ENCODE data around the gene CEMIP2. TPM values are rescaled to one million over a fixed set of nuclear protein-coding genes. Genes with fewer than 3 reads are reported as not detected.

The CEMIP2 gene
- total and polyA plus RNA-seq, 9 donors: 6.3 to 91.3 (median 11.0) TPM

DNA sequence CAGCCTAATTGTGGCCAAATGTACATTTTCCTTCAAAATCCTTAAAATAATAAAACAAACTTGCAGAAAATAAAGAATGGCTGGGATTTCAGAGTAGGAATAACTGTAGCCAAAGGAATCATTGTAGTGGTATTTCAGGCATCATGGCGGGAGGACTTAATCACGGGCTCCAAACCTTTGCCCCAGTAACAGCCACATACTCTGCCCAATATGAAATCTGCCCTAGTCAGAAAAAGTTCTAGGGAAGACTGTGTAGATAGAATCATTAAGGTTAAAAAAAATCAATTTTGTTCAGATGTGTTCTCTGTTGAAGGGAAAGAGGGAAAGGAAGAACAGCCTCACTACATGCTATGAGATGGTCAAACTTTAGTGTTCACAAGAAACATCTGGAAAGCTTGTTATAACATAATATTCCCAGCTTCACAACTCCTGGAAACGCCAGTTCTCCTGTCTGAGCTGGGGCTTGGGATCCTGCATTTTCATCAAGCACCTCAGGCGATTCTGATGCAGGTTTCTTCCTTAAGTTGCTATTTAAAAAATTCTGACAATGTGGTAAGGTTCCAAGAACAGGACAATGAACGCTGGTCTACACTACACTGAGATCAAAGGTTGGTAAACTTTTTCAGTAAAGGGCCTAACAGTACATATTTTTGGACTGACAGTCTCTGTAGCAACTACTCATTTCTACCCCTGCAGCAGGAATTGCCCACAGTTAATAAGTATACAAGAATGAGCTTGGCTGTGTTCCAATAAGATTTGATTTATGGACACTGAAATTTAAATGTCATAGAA, 87.9 kb downstream of the CEMIP2 start:
- Histone ChIP-seq H3K27ac (no peak overlapping the region), H3K4me1 (ENCODE audit: insufficient read depth) (no peaks in the 10 kb centered on the region), H3K27me3 (no peaks in the 10 kb centered on the region), H3K4me3 (no peak overlapping the region), H3K36me3 (no peaks in the 10 kb centered on the region), H3K9me3 (no peaks in the 10 kb centered on the region)
- intact Hi-C loops (cut with DNase I): loop anchor here in 1 of 4 donors (10.0 kb wide), 1 partner anchor 66 kb away; no protein-coding TSS in a partner anchor
- 39 to 46% (median 39%) methylated on average over 5 of the region's 5 CpGs for WGBS, 3 donors
- no peak for DNase-seq
- TF ChIP-seq EP300 (IDR thresholded peaks at IDR 0.05) (no peak), CTCF (IDR thresholded peaks at IDR 0.05) (no peak), POLR2A (IDR thresholded peaks at IDR 0.05) (no peak)

DNA sequence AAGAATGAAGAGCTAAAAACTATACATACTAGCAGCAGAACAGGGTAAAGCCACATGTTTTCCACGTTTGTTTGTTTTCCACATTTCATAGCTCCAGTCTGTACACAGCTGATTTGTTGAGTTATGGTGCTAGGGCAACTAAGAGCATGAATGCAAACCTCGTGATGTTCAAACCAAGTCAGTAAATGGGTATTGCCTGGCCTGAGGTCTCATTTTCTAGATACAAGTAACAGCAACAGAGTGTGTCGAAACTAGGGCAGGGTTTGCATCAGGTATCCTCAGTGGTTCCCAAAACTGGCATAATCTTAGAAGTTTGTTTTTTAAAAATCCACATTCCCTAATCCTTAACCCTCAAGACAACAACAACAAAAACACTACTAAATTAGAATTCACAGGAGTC, 89.3 kb downstream of the CEMIP2 start:
- no peak overlapping the region for H3K4me3 ChIP-seq
- DNase-seq: no peak
- no peaks in the 10 kb centered on the region for H3K9me3 ChIP-seq
- H3K27me3 ChIP-seq: no peaks in the 10 kb centered on the region
- TF ChIP-seq EP300 (IDR thresholded peaks at IDR 0.05): no peak
- TF ChIP-seq POLR2A (IDR thresholded peaks at IDR 0.05): no peak
- no peak for TF ChIP-seq CTCF (IDR thresholded peaks at IDR 0.05)
- WGBS, 3 donors: 46 to 63% (median 59%) methylated on average over 3 of the region's 3 CpGs
- intact Hi-C loops (cut with DNase I): no loop called here
- no peaks in the 10 kb centered on the region for H3K4me1 ChIP-seq (ENCODE audit: insufficient read depth)
- no peak overlapping the region for H3K27ac ChIP-seq
- no peaks in the 10 kb centered on the region for H3K36me3 ChIP-seq

DNA sequence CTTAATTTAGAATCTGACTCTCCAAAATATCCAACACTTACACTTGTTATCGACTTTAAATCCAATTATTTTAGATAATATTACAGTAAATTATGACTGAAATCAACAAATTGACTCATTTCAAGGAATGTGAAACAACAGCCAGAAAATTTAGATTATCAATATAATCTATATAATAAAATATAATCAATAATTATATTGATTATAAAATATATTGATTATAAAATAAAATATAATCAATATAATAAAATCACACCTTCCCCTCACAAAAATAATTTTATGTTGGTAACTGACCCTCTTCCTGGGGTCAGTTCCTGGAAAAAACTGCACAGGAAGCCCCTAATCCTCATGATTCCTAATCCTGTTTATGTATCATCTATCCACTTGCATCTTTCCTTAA, 91.1 kb downstream of the CEMIP2 start:
- no peaks in the 10 kb centered on the region for H3K9me3 ChIP-seq
- H3K27me3 ChIP-seq: no peaks in the 10 kb centered on the region
- intact Hi-C loops (cut with DNase I): no loop called here
- TF ChIP-seq EP300 (IDR thresholded peaks at IDR 0.05) (no peak), POLR2A (IDR thresholded peaks at IDR 0.05) (no peak), CTCF (IDR thresholded peaks at IDR 0.05) (no peak)
- no peak overlapping the region for H3K27ac ChIP-seq
- H3K4me3 ChIP-seq: no peak overlapping the region
- DNase-seq: no peak
- H3K4me1 ChIP-seq (ENCODE audit: insufficient read depth): no peaks in the 10 kb centered on the region
- H3K36me3 ChIP-seq: no peaks in the 10 kb centered on the region
- WGBS, 3 donors: 89 to 96% (median 94%) methylated on average over 1 of the region's 1 CpG

DNA sequence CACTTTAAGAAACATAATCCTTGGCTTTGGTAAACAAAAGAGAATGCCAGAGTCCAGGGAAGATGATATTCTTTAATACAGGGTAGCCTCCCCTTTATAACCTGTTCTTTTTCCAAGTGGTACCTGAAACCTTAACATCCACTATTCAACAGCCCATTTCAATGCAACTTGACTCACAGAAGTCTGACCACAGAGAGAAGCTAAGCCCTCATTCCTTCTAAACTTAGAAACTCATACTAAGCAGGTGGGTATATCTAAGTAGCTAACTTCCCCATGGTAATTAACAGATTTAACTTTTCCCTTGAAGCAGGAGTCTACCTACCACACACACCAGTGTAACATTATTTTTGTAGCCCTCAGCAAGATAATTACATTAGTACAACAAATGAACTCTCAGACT, 91.9 kb downstream of the CEMIP2 start:
- no peaks in the 10 kb centered on the region for H3K9me3 ChIP-seq
- H3K27ac ChIP-seq: no peak overlapping the region
- no peaks in the 10 kb centered on the region for H3K27me3 ChIP-seq
- TF ChIP-seq POLR2A (IDR thresholded peaks at IDR 0.05): no peak
- TF ChIP-seq EP300 (IDR thresholded peaks at IDR 0.05): no peak
- TF ChIP-seq CTCF (IDR thresholded peaks at IDR 0.05): no peak
- no peaks in the 10 kb centered on the region for H3K36me3 ChIP-seq
- no peaks in the 10 kb centered on the region for H3K4me1 ChIP-seq (ENCODE audit: insufficient read depth)
- DNase-seq: no peak
- intact Hi-C loops (cut with DNase I): no loop called here
- no peak overlapping the region for H3K4me3 ChIP-seq

All from ovary (tissue), 9 donors.